Ovary (tissue), 3 donors: ENCODE measurements around the gene TNS4.

Experiments
- CTCF ChIP-seq, 3 donors: fragments of 450-650 bp in 2 of 3; fragments of 200-600 bp in 1 of 3; IDR thresholded peaks; one replicate each; pipeline versions ENCODE4 v1.5.1 to v1.8.0; 2016 to 2022; ENCODE audit warnings: antibody characterized with exemption in 3 of 3, mild to moderate bottlenecking in 1 of 3
- POLR2A ChIP-seq: fragments of 450-650 bp; IDR thresholded peaks from one replicate; pipeline ENCODE4 v1.6.1; 2017; ENCODE audit warnings: antibody characterized with exemption, mild to moderate bottlenecking, moderate library complexity
- donor health status: DM: no; HTN: no; CAD: no.

GRCh38 chr17:40484973-40485530, 16.4 kb downstream of the TNS4 start:
- TF ChIP-seq CTCF (IDR thresholded peaks at IDR 0.05) (no peak), POLR2A (no peak)
